ENCODE measurements around the gene ZPLD1. TPM values are rescaled to one million over a fixed set of nuclear protein-coding genes. Genes with fewer than 3 reads are reported as not detected.

The ZPLD1 gene
- total and polyA plus RNA-seq, 2 of the 4 experiments (the other 2 are of a cell fraction): under 0.01 to 0.03 TPM

DNA sequence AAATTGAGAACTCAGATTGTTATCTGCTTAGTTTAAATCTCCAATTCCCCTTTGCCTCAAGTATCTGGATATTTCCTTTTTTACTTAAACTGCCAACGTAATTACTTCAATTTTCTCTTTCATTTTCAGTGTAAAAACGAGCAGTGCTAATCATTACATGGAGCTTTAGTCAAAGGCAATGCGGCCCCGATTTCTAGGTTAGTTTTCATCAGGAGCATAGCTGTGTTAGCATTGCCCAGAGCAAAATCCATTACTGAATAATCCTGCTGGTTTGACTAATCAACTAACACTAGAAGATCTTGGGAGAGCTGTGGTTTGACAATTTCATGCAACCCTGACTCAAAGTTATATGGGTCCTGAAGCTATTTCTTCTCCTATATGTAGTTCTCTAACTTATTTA is 46.2 kb downstream of the ZPLD1 start:
- Histone ChIP-seq H2AK9ac (replicated peaks; ENCODE audit: low read depth, low read length, poor library complexity) (no peak overlapping the region), H2BK120ac (ENCODE audit: low read depth, low read length) (no peak overlapping the region), H4K20me1 (ENCODE audit: insufficient read depth, low read length) (no peaks in the 10 kb centered on the region), H3K79me1 (ENCODE audit: low read depth in 1 of 2, low read length in 2 of 2) (no peaks in the 10 kb centered on the region), H2BK5ac (ENCODE audit: low read depth, low read length, poor library complexity, severe bottlenecking) (no peak overlapping the region), H2AFZ (replicated peaks; ENCODE audit: low read length, poor library complexity) (no peak overlapping the region), H3K9ac (ENCODE audit: low read depth, low read length) (no peak overlapping the region), H3K56ac (ENCODE audit: extremely low read depth, insufficient read depth, low read length) (no peak overlapping the region), H3K4me3 (ENCODE audit: insufficient read depth, low read depth, low read length) (no peak overlapping the region), H3K4ac (ENCODE audit: low read depth, low read length) (no peak overlapping the region), H3K9me3 (ENCODE audit: control insufficient read depth, insufficient read depth, low read length) (no peaks in the 10 kb centered on the region), H3K23ac (ENCODE audit: low read depth, low read length) (no peak overlapping the region), H4K5ac (ENCODE audit: low read depth, low read length) (no peak overlapping the region), H4K8ac (ENCODE audit: low read depth in 2 of 2, low read length in 2 of 2) (no peak overlapping the region), H3K9me1 (ENCODE audit: insufficient read depth, low read length) (no peaks in the 10 kb centered on the region), H3K27me3 (ENCODE audit: control insufficient read depth, insufficient read depth, low read length) (no peaks in the 10 kb centered on the region), H2BK15ac (ENCODE audit: low read depth, low read length) (no peak overlapping the region), H3K4me1 (ENCODE audit: control insufficient read depth, insufficient read depth, low read length) (no peaks in the 10 kb centered on the region), H3K27ac (ENCODE audit: insufficient read depth, low read length) (no peak overlapping the region), H3K36me3 (ENCODE audit: control insufficient read depth, insufficient read depth, low read length) (no peaks in the 10 kb centered on the region), H3K18ac (ENCODE audit: low read depth, low read length) (no peak overlapping the region), H3K14ac (replicated peaks; ENCODE audit: low read depth, low read length) (no peak overlapping the region), H2AK5ac (ENCODE audit: low read depth, low read length) (no peak overlapping the region), H4K91ac (ENCODE audit: insufficient read depth, low read depth, low read length) (no peak overlapping the region), H3K4me2 (ENCODE audit: low read depth, low read length) (no peak overlapping the region), H2BK20ac (ENCODE audit: low read depth, low read length) (no peak overlapping the region)
- no TSS peak for BruUV-seq (replicated peaks)
- ATAC-seq (ENCODE audit: low read depth) (no peak), DNase-seq (no peak)
- in situ Hi-C loops (cut with MboI; ENCODE audit: low sequenced_read_pairs) (no loop called here), intact Hi-C loops (cut with micrococcal nuclease) (no loop called here), dilution Hi-C loops (cut with HindIII; ENCODE audit: low sequenced_read_pairs, unreplicated experiment) (no loop called here)
- TF ChIP-seq MXI1 (IDR thresholded peaks at IDR 0.05; ENCODE audit: borderline replicate concordance, low read depth, low read length) (no peak), BHLHE40 (IDR thresholded peaks at IDR 0.05; ENCODE audit: low read depth, low read length) (no peak), MAFK (IDR thresholded peaks at IDR 0.05; ENCODE audit: low read depth, low read length) (no peak), RCOR1 (IDR thresholded peaks at IDR 0.05; ENCODE audit: insufficient replicate concordance, low read length) (no peak), CEBPB (IDR thresholded peaks at IDR 0.05; ENCODE audit: low read depth, low read length) (no peak), FOS (IDR thresholded peaks at IDR 0.05; ENCODE audit: low read depth, low read length) (no peak), RFX5 (IDR thresholded peaks at IDR 0.05; ENCODE audit: low read depth, low read length) (no peak), RAD21 (IDR thresholded peaks at IDR 0.05; ENCODE audit: low read length) (no peak), USF2 (IDR thresholded peaks at IDR 0.05; ENCODE audit: low read depth, low read length) (no peak), SMC3 (IDR thresholded peaks at IDR 0.05; ENCODE audit: low read depth, low read length) (no peak), CTCF (conservative IDR thresholded peaks at IDR 0.05; ENCODE audit: low read depth, low read length) (no peak), POLR2A (IDR thresholded peaks at IDR 0.05; ENCODE audit: low read depth, low read length) (no peak), CHD1 (IDR thresholded peaks at IDR 0.05; ENCODE audit: low read depth, low read length) (no peak), MAZ (IDR thresholded peaks at IDR 0.05; ENCODE audit: borderline replicate concordance, low read depth, low read length) (no peak)
- TF ChIP-seq, protein P1, sequence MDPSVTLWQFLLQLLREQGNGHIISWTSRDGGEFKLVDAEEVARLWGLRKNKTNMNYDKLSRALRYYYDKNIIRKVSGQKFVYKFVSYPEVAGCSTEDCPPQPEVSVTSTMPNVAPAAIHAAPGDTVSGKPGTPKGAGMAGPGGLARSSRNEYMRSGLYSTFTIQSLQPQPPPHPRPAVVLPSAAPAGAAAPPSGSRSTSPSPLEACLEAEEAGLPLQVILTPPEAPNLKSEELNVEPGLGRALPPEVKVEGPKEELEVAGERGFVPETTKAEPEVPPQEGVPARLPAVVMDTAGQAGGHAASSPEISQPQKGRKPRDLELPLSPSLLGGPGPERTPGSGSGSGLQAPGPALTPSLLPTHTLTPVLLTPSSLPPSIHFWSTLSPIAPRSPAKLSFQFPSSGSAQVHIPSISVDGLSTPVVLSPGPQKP (IDR thresholded peaks at IDR 0.05; ENCODE audit: borderline replicate concordance, low read depth, low read length): no peak
- ChIA-PET POLR2A (ENCODE audit: unreplicated experiment) (no interaction called here), CTCF (no interaction called here)
- WGBS, 2 experiments (ENCODE audit: extremely low coverage in 2 of 2, insufficient read length in 1 of 2): 6% methylated on average over 2 of the region's 4 CpGs; no CpG with 5 or more reads in 1 of the 2 experiments
